ENCODE measurements around the gene RPL3.

DNA sequence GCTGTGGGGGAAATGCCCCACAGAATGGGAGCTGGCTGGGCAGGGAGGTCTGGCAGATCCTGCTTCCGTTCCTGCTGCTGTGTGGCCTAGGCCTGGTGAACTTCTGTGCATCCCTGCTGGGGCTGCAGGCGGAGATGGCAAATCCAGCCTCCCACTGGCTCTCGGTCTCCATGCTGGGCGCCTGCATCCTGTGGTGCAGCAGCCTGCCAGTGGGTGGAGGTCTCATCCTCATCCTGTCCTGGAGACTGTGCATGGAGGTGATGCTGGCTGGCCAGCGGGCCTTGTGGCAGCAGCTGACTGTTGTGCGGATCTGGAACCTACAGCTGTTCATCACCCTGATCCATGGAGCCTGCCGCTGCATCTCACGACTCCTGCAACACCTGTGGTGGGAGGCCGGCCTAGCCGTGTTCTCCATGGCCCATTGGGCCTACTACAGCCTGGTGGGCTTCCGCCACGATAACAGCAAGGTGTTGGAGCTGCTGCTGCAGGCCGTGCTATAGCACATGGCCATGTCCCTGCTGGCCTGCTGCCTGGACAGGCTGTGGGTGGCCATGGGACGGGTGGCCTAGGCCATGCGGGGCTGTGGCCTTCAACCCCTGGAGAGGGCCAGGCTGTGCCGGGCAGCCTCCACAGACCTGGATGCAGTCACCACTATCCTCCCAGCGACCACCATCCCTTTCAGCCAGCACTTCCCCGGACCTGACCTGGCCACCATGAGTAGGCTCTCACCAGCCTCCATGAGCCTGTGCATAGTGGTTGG is 8.8 kb upstream of the RPL3 start:
- TF ChIP-seq, protein P1, sequence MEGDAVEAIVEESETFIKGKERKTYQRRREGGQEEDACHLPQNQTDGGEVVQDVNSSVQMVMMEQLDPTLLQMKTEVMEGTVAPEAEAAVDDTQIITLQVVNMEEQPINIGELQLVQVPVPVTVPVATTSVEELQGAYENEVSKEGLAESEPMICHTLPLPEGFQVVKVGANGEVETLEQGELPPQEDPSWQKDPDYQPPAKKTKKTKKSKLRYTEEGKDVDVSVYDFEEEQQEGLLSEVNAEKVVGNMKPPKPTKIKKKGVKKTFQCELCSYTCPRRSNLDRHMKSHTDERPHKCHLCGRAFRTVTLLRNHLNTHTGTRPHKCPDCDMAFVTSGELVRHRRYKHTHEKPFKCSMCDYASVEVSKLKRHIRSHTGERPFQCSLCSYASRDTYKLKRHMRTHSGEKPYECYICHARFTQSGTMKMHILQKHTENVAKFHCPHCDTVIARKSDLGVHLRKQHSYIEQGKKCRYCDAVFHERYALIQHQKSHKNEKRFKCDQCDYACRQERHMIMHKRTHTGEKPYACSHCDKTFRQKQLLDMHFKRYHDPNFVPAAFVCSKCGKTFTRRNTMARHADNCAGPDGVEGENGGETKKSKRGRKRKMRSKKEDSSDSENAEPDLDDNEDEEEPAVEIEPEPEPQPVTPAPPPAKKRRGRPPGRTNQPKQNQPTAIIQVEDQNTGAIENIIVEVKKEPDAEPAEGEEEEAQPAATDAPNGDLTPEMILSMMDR (conservative IDR thresholded peaks at IDR 0.05 in 1 of 2, IDR thresholded peaks at IDR 0.05 in 1 of 2; ENCODE audit: low read depth in 1 of 2, low read length in 2 of 2) = no peak
- TF ChIP-seq EZH2 (IDR thresholded peaks at IDR 0.05; ENCODE audit: low read length, missing control alignments) = no peak

Measured in fibroblast of lung (primary cell).